B cell (primary cell): ENCODE measurements around the gene NRAS.

Source experiments
- EZH2 ChIP-seq: IDR thresholded peaks from 2 replicates; pipeline ENCODE4 v1.6.1; 2012; ENCODE audit warnings: borderline replicate concordance, low read depth, mild to moderate bottlenecking, moderate library complexity, low read length; ENCODE audit not compliant: insufficient read depth, poor library complexity, severe bottlenecking
- TF ChIP-seq, protein P1 (sequence below): fragments of 200-600 bp; IDR thresholded peaks from one replicate; pipeline ENCODE4 v1.8.0; 2022; ENCODE audit warnings: antibody characterized with exemption, mild to moderate bottlenecking

DNA sequence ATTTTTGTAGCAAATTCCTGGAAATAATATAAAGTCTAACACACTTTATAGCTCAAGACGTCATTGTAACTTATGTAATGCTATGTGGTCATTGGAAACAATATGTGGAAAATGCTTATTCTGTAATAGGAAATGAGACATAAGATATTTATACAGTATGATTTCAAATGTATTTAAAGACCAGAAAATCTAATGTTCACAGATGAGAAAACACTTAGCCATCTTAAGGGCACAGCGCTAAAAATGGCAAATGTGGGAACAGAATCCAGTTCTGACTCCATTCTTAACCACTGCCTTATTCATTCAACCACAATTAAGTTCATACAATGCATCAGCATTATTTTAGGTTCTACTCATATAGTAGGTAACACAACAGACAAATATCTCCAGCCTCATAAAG lies 28.7 kb upstream of the NRAS start:
- no peak for TF ChIP-seq EZH2
- TF ChIP-seq, protein P1, sequence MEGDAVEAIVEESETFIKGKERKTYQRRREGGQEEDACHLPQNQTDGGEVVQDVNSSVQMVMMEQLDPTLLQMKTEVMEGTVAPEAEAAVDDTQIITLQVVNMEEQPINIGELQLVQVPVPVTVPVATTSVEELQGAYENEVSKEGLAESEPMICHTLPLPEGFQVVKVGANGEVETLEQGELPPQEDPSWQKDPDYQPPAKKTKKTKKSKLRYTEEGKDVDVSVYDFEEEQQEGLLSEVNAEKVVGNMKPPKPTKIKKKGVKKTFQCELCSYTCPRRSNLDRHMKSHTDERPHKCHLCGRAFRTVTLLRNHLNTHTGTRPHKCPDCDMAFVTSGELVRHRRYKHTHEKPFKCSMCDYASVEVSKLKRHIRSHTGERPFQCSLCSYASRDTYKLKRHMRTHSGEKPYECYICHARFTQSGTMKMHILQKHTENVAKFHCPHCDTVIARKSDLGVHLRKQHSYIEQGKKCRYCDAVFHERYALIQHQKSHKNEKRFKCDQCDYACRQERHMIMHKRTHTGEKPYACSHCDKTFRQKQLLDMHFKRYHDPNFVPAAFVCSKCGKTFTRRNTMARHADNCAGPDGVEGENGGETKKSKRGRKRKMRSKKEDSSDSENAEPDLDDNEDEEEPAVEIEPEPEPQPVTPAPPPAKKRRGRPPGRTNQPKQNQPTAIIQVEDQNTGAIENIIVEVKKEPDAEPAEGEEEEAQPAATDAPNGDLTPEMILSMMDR = no peak
